HL-60 (cell line): Measurements from ENCODE around the gene GPR42.

Source experiments
- GABPA ChIP-seq: IDR thresholded peaks from 2 replicates; pipeline ENCODE4 v1.6.1; 2012; ENCODE audit warnings: low read depth
- POLR2AphosphoS5 ChIP-seq: IDR thresholded peaks from 2 replicates; pipeline ENCODE4 v1.6.1; 2012; ENCODE audit warnings: low read depth
- REST ChIP-seq: IDR thresholded peaks from 2 replicates; pipeline ENCODE4 v1.6.1; 2012; ENCODE audit warnings: low read depth; ENCODE audit not compliant: insufficient replicate concordance
- SPI1 ChIP-seq: IDR thresholded peaks from 2 replicates; pipeline ENCODE4 v1.6.1; 2012; ENCODE audit warnings: low read depth, mild to moderate bottlenecking, borderline replicate concordance
- TF ChIP-seq, protein P1 (sequence below): IDR thresholded peaks from one replicate; pipeline ENCODE4 v1.5.1; 2011; ENCODE audit warnings: low read length, control low read depth, inconsistent platforms; ENCODE audit not compliant: insufficient read depth

GRCh38 chr19:35341565-35342225, 29.2 kb upstream of the GPR42 start:
- TF ChIP-seq GABPA (no peak), POLR2AphosphoS5 (no peak), REST (no peak), SPI1 (no peak)
- TF ChIP-seq, protein P1, sequence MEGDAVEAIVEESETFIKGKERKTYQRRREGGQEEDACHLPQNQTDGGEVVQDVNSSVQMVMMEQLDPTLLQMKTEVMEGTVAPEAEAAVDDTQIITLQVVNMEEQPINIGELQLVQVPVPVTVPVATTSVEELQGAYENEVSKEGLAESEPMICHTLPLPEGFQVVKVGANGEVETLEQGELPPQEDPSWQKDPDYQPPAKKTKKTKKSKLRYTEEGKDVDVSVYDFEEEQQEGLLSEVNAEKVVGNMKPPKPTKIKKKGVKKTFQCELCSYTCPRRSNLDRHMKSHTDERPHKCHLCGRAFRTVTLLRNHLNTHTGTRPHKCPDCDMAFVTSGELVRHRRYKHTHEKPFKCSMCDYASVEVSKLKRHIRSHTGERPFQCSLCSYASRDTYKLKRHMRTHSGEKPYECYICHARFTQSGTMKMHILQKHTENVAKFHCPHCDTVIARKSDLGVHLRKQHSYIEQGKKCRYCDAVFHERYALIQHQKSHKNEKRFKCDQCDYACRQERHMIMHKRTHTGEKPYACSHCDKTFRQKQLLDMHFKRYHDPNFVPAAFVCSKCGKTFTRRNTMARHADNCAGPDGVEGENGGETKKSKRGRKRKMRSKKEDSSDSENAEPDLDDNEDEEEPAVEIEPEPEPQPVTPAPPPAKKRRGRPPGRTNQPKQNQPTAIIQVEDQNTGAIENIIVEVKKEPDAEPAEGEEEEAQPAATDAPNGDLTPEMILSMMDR = no peak
